GM12874 (cell line): ENCODE results near the gene LAPTM4A.

Experiments
- TF ChIP-seq, protein P1 (sequence below): IDR thresholded peaks from 2 replicates; pipeline ENCODE4 v1.5.1; 2011; ENCODE audit warnings: low read depth, mild to moderate bottlenecking, control low read depth, low read length, moderate library complexity; ENCODE audit not compliant: insufficient read depth

LAPTM4A gene

DNA sequence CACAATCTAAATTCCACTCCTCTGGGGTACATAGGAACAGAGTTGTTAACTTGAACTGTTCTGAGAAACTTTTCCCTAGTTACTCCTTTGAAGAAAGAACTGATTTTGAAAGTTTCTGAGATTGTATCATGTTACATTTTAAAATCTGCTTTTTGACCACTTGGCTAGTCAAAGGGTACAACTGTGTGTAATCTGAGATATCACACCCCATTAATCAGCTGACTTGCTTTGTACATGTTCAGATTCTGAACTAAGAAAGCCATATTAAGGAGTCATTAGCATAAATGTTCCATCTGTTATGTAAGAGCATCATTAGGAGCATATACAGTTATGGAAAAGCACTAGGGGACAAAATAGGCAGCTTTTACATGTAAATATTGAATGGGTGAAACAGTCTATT, 57.7 kb downstream of the LAPTM4A start:
- TF ChIP-seq, protein P1, sequence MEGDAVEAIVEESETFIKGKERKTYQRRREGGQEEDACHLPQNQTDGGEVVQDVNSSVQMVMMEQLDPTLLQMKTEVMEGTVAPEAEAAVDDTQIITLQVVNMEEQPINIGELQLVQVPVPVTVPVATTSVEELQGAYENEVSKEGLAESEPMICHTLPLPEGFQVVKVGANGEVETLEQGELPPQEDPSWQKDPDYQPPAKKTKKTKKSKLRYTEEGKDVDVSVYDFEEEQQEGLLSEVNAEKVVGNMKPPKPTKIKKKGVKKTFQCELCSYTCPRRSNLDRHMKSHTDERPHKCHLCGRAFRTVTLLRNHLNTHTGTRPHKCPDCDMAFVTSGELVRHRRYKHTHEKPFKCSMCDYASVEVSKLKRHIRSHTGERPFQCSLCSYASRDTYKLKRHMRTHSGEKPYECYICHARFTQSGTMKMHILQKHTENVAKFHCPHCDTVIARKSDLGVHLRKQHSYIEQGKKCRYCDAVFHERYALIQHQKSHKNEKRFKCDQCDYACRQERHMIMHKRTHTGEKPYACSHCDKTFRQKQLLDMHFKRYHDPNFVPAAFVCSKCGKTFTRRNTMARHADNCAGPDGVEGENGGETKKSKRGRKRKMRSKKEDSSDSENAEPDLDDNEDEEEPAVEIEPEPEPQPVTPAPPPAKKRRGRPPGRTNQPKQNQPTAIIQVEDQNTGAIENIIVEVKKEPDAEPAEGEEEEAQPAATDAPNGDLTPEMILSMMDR, result no peak

DNA sequence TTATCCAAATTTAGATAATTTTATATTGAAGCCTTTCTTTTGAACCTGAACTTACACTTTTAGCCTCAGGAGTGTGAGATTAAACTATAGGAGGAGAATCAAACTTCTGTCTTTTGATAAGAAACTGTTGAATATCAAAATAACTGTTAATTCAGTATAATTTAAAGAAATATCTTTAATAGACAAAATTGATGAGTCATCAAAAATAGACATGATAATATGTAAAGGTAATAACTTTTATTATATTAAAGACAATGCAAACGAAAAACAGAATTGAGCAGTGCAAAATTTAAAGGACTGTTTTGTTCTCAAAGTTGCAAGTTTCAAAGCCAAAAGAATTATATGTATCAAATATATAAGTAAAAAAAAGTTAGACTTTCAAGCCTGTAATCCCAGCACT, 59.5 kb downstream of the LAPTM4A start:
- TF ChIP-seq, protein P1, result no peak

DNA sequence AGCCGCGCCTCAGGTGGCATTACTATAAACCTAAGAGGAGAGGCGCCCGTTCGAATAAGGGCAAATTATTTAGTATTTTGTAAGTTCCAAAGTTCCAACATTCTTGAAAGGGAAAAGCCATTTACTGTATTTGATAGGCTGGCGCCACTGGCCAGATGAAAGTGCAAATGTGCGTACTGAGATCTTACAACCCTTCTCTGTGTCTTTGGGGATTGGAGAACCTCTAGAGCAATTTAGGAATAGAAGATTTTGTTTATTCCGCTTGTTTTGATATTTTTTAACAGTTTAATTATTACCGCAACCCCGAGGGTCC, 61.1 kb downstream of the LAPTM4A start:
- TF ChIP-seq, protein P1, result no peak

DNA sequence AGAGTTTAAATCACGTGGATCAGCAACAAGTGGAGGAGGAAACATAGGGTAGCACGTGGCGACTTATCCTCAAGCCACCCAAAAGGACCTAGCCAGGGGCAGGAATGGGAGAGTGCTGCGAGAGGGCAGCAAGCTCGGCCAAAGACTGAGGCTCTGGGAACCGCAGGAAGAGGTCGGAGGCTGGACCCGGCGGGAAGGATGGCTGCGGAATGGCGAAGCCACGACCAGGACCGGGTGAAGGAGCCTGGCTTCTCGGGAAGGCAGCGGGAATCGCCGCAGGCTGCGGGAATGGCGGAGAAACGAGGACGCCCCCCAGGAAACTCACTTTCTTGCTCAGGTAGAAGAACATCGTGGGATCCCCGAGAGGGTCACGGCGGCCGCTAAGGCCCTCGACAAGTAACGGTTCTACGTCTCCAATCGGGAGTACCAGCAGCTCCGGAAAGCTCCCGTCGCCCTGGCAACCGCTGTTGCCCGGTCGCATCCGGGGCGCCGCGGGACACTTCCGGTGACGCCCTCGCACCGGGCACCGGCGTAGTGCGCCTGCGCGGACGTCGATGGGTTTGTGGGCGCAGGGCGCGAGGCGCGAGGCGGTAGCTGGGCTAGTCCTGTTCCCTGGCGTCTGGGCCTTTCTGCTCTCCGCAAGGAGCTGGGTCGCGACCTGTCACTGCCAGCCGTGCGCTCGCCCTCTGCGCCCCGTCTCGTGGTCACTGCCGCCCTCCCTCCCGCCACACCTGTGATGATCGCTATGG, 61.6 kb downstream of the LAPTM4A start, which contains the start of gene WDR35:
WDR35 (minus strand) TSS at position 439 of the 749 bp plus-strand sequence; CDS start at position 349, 90 bp downstream.
- TF ChIP-seq, protein P1, result no peak

DNA sequence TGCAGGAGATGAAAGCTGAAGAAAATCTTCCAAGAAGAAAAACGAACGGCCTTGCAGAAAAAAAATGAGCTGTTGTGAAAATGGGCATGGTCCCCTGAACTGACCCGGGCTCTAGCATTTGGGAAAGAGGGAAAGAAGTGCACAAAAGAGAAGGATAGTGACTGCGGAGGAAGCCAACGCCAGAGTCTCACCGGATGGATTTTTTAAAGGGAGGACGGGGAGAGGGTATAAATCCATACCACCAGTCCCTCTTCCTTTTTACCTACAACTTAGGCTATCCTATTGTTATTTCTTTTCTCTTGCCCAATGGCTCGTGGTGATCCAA, 62.1 kb downstream of the LAPTM4A start:
- TF ChIP-seq, protein P1, result no peak

DNA sequence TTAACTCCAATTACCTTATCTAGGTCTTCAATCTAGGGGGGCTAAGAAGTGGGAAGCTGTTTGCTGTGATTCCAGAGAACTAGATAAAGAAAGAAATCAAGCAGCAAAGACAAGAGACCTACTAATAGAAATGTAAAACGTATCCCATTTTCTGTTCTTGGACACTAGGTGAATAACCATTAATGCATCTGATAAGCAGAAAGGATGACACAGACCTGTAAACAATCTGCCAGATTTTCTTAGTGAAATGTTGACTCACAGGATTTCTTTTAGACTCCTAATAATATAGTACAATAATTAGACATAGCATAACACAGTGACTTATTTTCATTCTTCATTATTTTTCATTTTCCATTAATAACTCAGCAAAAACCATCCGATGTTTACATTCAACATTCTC, 62.8 kb downstream of the LAPTM4A start:
- TF ChIP-seq, protein P1, result no peak

DNA sequence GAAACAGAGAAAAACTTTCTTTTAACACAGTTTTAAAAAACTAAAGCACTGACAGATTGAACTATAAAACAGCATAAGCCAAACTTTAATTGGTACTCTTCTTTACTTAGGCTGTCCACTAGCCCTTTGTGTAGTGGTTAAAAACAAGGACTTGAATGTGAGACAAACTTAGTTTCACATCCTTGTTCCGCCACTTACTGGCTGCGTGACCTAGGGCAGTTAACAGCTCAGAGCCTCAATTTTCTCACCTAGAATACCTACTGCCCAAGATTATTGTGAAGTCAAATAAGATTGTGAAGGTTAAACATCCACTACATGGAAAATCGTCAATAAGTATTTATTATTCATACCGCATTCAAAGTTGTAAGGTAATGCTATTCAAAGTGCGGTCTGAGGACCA, 63.5 kb downstream of the LAPTM4A start:
- TF ChIP-seq, protein P1, result no peak
